Measurements from ENCODE around the gene MUSK.

The MUSK gene

DNA sequence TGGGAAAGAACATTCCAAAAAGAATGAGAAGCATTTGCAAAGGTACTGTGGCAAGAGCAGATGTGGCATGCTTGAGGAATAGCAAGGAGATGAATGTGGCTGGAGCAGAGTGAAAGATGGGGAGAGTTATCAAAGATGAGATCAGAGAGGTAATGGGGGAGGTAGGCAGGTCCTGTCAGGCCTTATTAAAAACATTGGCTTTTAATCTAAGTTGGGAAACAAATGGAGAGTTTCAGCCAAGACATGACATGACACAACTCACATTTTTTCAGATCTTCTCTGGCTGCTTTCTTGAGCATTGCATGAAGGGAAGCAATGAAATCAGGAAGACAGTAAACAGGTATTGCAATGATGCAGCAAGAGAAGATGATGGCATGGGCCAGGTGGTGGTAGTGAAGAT lies 120.3 kb downstream of the MUSK start:
- no peak overlapping the region for H3K9ac ChIP-seq (ENCODE audit: low read length)
- H3K4me1 ChIP-seq (ENCODE audit: control insufficient read depth, low read depth, low read length): no peaks in the 10 kb centered on the region
- no peaks in the 10 kb centered on the region for H3K36me3 ChIP-seq (ENCODE audit: control insufficient read depth, low read depth, low read length)
- H3K4me3 ChIP-seq (ENCODE audit: low read length): no peak overlapping the region
- no peaks in the 10 kb centered on the region for H3K27me3 ChIP-seq (ENCODE audit: control insufficient read depth, insufficient read depth, low read length)
- no peak overlapping the region for H3K27ac ChIP-seq (ENCODE audit: low read length)
- H3K9me3 ChIP-seq (ENCODE audit: control insufficient read depth, low read depth, low read length): no peaks in the 10 kb centered on the region

GRCh38 chr9:110797611-110798010 lies 129.0 kb downstream of the MUSK start:
- no peaks in the 10 kb centered on the region for H3K27me3 ChIP-seq (ENCODE audit: control insufficient read depth, insufficient read depth, low read length)
- no peak overlapping the region for H3K9ac ChIP-seq (ENCODE audit: low read length)
- H3K4me3 ChIP-seq (ENCODE audit: low read length): no peak overlapping the region
- no peak overlapping the region for H3K27ac ChIP-seq (ENCODE audit: low read length)
- no peaks in the 10 kb centered on the region for H3K4me1 ChIP-seq (ENCODE audit: control insufficient read depth, low read depth, low read length)
- H3K36me3 ChIP-seq (ENCODE audit: control insufficient read depth, low read depth, low read length): no peaks in the 10 kb centered on the region
- H3K9me3 ChIP-seq (ENCODE audit: control insufficient read depth, low read depth, low read length): no peaks in the 10 kb centered on the region

DNA sequence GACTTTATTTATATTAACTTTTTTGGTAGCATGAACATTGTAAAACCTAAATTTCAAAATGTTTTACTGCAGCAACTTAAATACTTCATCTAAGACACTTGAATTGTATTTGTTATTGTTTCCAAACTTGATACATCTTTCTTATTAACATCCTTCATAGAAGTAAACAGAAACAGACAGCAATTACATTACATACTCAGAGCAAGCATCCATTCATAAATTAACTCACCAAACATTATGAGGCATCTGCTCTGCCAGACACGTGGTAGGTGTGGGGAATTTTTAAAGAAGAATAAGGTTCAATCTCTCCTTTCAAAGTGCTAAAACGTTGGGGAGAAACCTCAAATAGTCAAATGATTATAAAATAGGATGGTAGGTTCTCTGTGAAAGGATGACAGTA lies 130.8 kb downstream of the MUSK start:
- no peaks in the 10 kb centered on the region for H3K4me1 ChIP-seq (ENCODE audit: control insufficient read depth, low read depth, low read length)
- no peaks in the 10 kb centered on the region for H3K27me3 ChIP-seq (ENCODE audit: control insufficient read depth, insufficient read depth, low read length)
- no peak overlapping the region for H3K4me3 ChIP-seq (ENCODE audit: low read length)
- no peak overlapping the region for H3K27ac ChIP-seq (ENCODE audit: low read length)
- no peak overlapping the region for H3K9ac ChIP-seq (ENCODE audit: low read length)
- H3K9me3 ChIP-seq (ENCODE audit: control insufficient read depth, low read depth, low read length): no peaks in the 10 kb centered on the region
- H3K36me3 ChIP-seq (ENCODE audit: control insufficient read depth, low read depth, low read length): no peaks in the 10 kb centered on the region

DNA sequence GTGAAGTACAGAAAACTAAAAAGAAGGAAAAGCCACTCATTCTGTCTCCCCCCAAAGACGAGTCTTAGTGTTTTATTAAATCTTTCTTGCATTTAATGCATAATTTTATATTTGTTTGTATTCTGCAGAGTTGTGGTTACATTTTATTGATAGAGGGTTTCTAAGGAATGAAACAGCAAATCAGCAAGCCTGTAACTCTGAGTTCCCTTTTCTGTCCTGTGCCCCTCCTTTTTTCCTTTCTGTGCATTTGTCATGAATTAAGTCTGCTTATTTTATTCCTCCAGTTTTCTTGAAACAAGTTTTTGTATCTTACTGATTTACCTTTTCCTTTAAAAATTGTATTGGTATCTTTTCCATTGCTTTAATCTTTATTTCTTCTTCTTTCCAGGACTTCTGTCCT lies 132.8 kb downstream of the MUSK start:
- no peak overlapping the region for H3K9ac ChIP-seq (ENCODE audit: low read length)

DNA sequence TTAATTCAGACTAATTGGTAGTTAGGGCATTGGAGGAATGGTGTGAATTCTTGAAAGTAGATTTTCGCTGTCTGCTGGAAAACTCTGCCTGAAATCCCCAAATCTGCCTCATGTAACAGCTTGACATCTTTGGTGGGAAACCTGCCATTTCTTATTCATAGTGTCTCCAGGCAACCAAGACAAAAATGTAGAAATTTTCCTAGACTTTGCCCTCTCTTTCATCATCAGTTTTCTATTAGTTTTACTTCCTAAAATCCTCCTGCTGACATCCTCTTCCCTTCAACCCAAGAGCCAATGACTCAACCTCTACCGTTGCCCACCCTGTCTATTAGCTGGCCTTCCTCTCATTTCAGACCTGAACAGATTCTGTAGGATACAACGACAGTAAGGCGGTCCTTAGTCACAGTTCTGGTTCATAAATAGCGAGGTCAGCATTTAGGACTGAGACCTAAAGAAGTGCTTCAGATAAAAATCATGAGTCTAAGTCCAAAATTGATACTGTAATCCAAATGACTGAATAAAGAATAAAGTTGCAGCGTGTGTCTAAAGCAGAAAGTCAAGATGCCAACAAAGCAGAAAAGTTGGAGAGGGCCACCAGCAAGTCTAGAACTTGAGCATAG lies 133.9 kb downstream of the MUSK start:
- no peaks in the 10 kb centered on the region for H3K9me3 ChIP-seq (ENCODE audit: control insufficient read depth, low read depth, low read length)
- no peaks in the 10 kb centered on the region for H3K4me1 ChIP-seq (ENCODE audit: control insufficient read depth, low read depth, low read length)
- H3K27me3 ChIP-seq (ENCODE audit: control insufficient read depth, insufficient read depth, low read length): no peaks in the 10 kb centered on the region
- no peak overlapping the region for H3K4me3 ChIP-seq (ENCODE audit: low read length)
- no peak overlapping the region for H3K9ac ChIP-seq (ENCODE audit: low read length)
- H3K27ac ChIP-seq (ENCODE audit: low read length): no peak overlapping the region
- H3K36me3 ChIP-seq (ENCODE audit: control insufficient read depth, low read depth, low read length): no peaks in the 10 kb centered on the region

More for the DNA sequence above, 132.8 kb downstream of the MUSK start:
- Histone ChIP-seq H3K9me3 (ENCODE audit: control insufficient read depth, low read depth, low read length) (no peaks in the 10 kb centered on the region), H3K27me3 (ENCODE audit: control insufficient read depth, insufficient read depth, low read length) (no peaks in the 10 kb centered on the region), H3K4me3 (ENCODE audit: low read length) (no peak overlapping the region), H3K4me1 (ENCODE audit: control insufficient read depth, low read depth, low read length) (no peaks in the 10 kb centered on the region), H3K36me3 (ENCODE audit: control insufficient read depth, low read depth, low read length) (no peaks in the 10 kb centered on the region), H3K27ac (ENCODE audit: low read length) (no peak overlapping the region)

DNA sequence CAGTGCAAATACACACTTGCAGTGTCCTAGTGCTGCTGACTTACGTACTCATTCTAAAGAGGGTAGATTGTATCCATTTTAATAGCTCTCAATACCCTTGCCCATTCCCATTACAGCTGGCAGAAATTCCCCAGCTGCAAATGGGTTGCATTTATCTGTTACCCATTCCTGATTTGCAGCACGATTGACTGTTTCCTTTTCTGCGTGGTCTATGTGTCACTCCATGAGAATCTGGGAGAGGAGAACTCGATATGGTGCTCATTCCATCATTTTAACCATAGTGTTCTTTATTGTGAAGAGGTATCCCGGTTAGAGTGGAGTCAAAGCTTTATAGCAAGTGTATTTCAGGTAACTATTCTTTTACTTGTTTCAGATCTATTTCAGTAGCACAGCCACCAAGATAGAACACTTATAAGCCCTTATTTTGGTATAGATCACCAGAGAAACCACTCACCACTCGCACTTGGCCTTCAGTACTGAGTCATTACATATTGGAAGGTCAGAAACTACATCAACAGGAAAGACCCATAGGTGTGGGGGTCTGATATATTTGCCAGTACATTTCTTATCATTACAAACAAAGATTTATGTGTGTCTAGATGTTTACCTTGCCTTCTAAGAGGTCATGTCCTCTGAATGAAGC lies 139.5 kb downstream of the MUSK start:
- Histone ChIP-seq H3K27ac (ENCODE audit: low read length) (no peak overlapping the region), H3K4me1 (ENCODE audit: control insufficient read depth, low read depth, low read length) (no peaks in the 10 kb centered on the region), H3K9me3 (ENCODE audit: control insufficient read depth, low read depth, low read length) (no peaks in the 10 kb centered on the region), H3K9ac (ENCODE audit: low read length) (no peak overlapping the region), H3K36me3 (ENCODE audit: control insufficient read depth, low read depth, low read length) (no peaks in the 10 kb centered on the region), H3K27me3 (ENCODE audit: control insufficient read depth, insufficient read depth, low read length) (no peaks in the 10 kb centered on the region), H3K4me3 (ENCODE audit: low read length) (no peak overlapping the region)

GRCh38 chr9:110808599-110808980 lies 140.0 kb downstream of the MUSK start:
- Histone ChIP-seq H3K9me3 (ENCODE audit: control insufficient read depth, low read depth, low read length) (no peaks in the 10 kb centered on the region), H3K27me3 (ENCODE audit: control insufficient read depth, insufficient read depth, low read length) (no peaks in the 10 kb centered on the region), H3K36me3 (ENCODE audit: control insufficient read depth, low read depth, low read length) (no peaks in the 10 kb centered on the region), H3K4me1 (ENCODE audit: control insufficient read depth, low read depth, low read length) (no peaks in the 10 kb centered on the region), H3K4me3 (ENCODE audit: low read length) (no peak overlapping the region), H3K9ac (ENCODE audit: low read length) (no peak overlapping the region), H3K27ac (ENCODE audit: low read length) (no peak overlapping the region)

- H3K27ac ChIP-seq (ENCODE audit: low read length): no peak overlapping the region
- no peaks in the 10 kb centered on the region for H3K27me3 ChIP-seq (ENCODE audit: control insufficient read depth, insufficient read depth, low read length)
- no peaks in the 10 kb centered on the region for H3K4me1 ChIP-seq (ENCODE audit: control insufficient read depth, low read depth, low read length)
- no peaks in the 10 kb centered on the region for H3K36me3 ChIP-seq (ENCODE audit: control insufficient read depth, low read depth, low read length)
- H3K9ac ChIP-seq (ENCODE audit: low read length): no peak overlapping the region
- H3K4me3 ChIP-seq (ENCODE audit: low read length): no peak overlapping the region
- no peaks in the 10 kb centered on the region for H3K9me3 ChIP-seq (ENCODE audit: control insufficient read depth, low read depth, low read length)
These were observed 140.5 kb downstream of the MUSK start for GRCh38 chr9:110809038-110809595.

GRCh38 chr9:110810262-110810976 lies 141.8 kb downstream of the MUSK start:
- no peaks in the 10 kb centered on the region for H3K36me3 ChIP-seq (ENCODE audit: control insufficient read depth, low read depth, low read length)
- H3K27me3 ChIP-seq (ENCODE audit: control insufficient read depth, insufficient read depth, low read length): no peaks in the 10 kb centered on the region
- H3K27ac ChIP-seq (ENCODE audit: low read length): no peak overlapping the region
- H3K9me3 ChIP-seq (ENCODE audit: control insufficient read depth, low read depth, low read length): no peaks in the 10 kb centered on the region
- no peaks in the 10 kb centered on the region for H3K4me1 ChIP-seq (ENCODE audit: control insufficient read depth, low read depth, low read length)
- no peak overlapping the region for H3K9ac ChIP-seq (ENCODE audit: low read length)
- no peak overlapping the region for H3K4me3 ChIP-seq (ENCODE audit: low read length)

DNA sequence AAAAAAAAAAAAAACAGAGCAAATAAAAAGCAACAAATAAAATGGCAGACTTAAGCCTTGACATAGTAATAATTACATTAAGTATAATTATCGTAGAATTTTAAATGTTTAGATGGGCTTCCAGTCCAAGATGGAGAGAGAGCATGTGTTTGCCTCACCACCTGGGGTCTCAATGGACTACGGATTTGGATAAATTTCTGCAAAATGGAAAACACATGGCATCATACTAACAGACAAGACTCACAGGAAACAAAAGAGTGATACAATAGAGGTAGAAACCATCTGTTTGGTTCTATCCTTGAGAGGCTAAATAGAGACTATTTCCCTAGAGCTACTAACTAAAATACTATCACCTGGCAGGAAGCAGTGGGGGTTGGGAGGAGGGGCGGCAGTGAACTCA lies 144.3 kb downstream of the MUSK start:
- no peak overlapping the region for H3K9ac ChIP-seq (ENCODE audit: low read length)
- H3K36me3 ChIP-seq (ENCODE audit: control insufficient read depth, low read depth, low read length): no peaks in the 10 kb centered on the region
- no peaks in the 10 kb centered on the region for H3K9me3 ChIP-seq (ENCODE audit: control insufficient read depth, low read depth, low read length)
- no peaks in the 10 kb centered on the region for H3K4me1 ChIP-seq (ENCODE audit: control insufficient read depth, low read depth, low read length)
- no peak overlapping the region for H3K4me3 ChIP-seq (ENCODE audit: low read length)
- no peaks in the 10 kb centered on the region for H3K27me3 ChIP-seq (ENCODE audit: control insufficient read depth, insufficient read depth, low read length)
- H3K27ac ChIP-seq (ENCODE audit: low read length): no peak overlapping the region

- Histone ChIP-seq H3K9ac (ENCODE audit: low read length) (no peak overlapping the region), H3K9me3 (ENCODE audit: control insufficient read depth, low read depth, low read length) (no peaks in the 10 kb centered on the region), H3K27ac (ENCODE audit: low read length) (no peak overlapping the region), H3K27me3 (ENCODE audit: control insufficient read depth, insufficient read depth, low read length) (no peaks in the 10 kb centered on the region), H3K4me3 (ENCODE audit: low read length) (no peak overlapping the region), H3K36me3 (ENCODE audit: control insufficient read depth, low read depth, low read length) (no peaks in the 10 kb centered on the region), H3K4me1 (ENCODE audit: control insufficient read depth, low read depth, low read length) (no peaks in the 10 kb centered on the region)
These were observed 145.6 kb downstream of the MUSK start for GRCh38 chr9:110814159-110814558.
